Measurements from ENCODE around the gene PRR14. TPM values are rescaled to one million over a fixed set of nuclear protein-coding genes. Genes with fewer than 3 reads are reported as not detected.

Gene PRR14
- total and polyA plus RNA-seq, 2 experiments from 2014 or later, result 6.6 to 18.7 TPM

DNA sequence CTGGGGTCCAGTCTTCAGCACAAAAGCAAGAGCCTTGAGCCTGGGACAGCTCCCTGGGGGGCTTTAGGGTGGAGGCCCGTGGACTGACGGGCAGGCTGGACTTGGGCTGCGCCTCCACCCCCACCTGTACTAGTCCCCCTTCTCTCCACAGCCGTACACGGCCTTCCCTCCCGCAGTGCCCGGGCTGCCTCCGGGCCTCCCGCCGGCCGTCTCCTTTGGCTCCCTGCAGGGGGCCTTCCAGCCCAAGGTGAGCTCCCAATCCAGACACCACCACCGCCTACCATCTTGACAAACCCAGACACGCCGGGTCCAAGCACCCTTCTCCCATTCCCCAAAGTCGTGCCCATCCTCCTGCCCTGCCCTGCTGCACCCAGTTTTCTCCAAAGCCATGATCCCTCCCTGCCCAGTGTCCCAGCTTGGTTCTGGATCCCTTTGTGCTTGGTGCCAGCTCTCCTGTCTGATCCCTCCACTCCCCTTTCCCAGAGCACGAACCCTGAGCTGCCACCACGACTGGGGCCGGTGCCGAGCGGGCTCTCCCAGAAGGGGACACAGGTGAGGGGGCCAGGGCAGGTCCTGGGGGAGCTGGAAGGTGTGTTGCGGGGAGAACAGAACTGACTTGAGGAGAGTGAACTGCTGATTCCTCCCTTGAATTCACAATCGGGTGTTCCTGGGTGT, 14.5 kb downstream of the PRR14 start:
- H3K79me2 ChIP-seq, result peaks cover 46% of the 10 kb centered on the region
- no peaks in the 10 kb centered on the region for H3K9me3 ChIP-seq (ENCODE audit: low read depth)
- H3K4me3 ChIP-seq, result no peak overlapping the region
- H3K9me2 ChIP-seq (replicated peaks; ENCODE audit: insufficient read depth), result no peaks in the 10 kb centered on the region
- WGBS (ENCODE audit: low lambda C conversion rate, missing lambda C conversion rate), result 95% methylated on average over 18 of the region's 22 CpGs
- H4K20me1 ChIP-seq (ENCODE audit: insufficient read depth, poor library complexity, severe bottlenecking), result peaks cover 57% of the 10 kb centered on the region
- no peak overlapping the region for H3K4me2 ChIP-seq
- H3K27me3 ChIP-seq, result no peaks in the 10 kb centered on the region
- H2AFZ ChIP-seq, result no peak overlapping the region
- no peak for DNase-seq (ENCODE audit: low spot score)
- no peak for TF ChIP-seq EZH2 (IDR thresholded peaks at IDR 0.05; ENCODE audit: borderline replicate concordance)
- TF ChIP-seq EZH2phosphoT487 (IDR thresholded peaks at IDR 0.05; ENCODE audit: low read depth, severe bottlenecking, unreplicated experiment), result no peak
- no peak for TF ChIP-seq CTCF (IDR thresholded peaks at IDR 0.05; ENCODE audit: poor library complexity)
- H3K36me3 ChIP-seq (replicated peaks; ENCODE audit: insufficient read depth, low read depth), result no peaks in the 10 kb centered on the region
- no peak overlapping the region for H3K27ac ChIP-seq
- H3K4me1 ChIP-seq (ENCODE audit: insufficient read depth), result peaks cover 15% of the 10 kb centered on the region

DNA sequence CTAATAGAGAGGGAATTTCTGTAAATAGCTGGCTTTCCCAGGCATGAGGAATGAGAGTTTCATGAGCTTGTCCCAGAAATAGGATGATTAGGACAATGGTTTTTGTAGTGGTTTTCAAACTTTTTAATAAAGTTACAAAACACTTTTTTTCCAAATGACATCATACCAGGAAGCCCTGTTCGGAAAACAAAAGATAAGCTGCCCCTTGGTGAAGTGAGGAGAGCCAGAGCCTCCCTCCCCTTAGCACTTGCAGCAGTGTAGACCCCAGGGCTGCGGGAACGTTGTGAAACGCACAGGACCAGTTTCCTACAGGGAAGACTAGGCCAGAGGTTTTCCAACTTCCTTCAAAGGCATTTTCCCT, 15.1 kb downstream of the PRR14 start:
- Histone ChIP-seq H2AFZ (no peak overlapping the region), H3K4me3 (no peak overlapping the region), H3K27ac (no peak overlapping the region), H3K79me2 (peaks cover 40% of the 10 kb centered on the region), H3K9me3 (ENCODE audit: low read depth) (no peaks in the 10 kb centered on the region), H3K36me3 (replicated peaks; ENCODE audit: insufficient read depth, low read depth) (no peaks in the 10 kb centered on the region), H3K4me2 (no peak overlapping the region), H3K27me3 (no peaks in the 10 kb centered on the region), H3K4me1 (ENCODE audit: insufficient read depth) (peaks cover 10% of the 10 kb centered on the region), H3K9me2 (replicated peaks; ENCODE audit: insufficient read depth) (no peaks in the 10 kb centered on the region), H4K20me1 (ENCODE audit: insufficient read depth, poor library complexity, severe bottlenecking) (peaks cover 52% of the 10 kb centered on the region)
- TF ChIP-seq CTCF (IDR thresholded peaks at IDR 0.05; ENCODE audit: poor library complexity) (no peak), EZH2 (IDR thresholded peaks at IDR 0.05; ENCODE audit: borderline replicate concordance) (no peak), EZH2phosphoT487 (IDR thresholded peaks at IDR 0.05; ENCODE audit: low read depth, severe bottlenecking, unreplicated experiment) (no peak)
- no peak for DNase-seq (ENCODE audit: low spot score)
- 89% methylated on average over 4 of the region's 4 CpGs for WGBS (ENCODE audit: low lambda C conversion rate, missing lambda C conversion rate)

DNA sequence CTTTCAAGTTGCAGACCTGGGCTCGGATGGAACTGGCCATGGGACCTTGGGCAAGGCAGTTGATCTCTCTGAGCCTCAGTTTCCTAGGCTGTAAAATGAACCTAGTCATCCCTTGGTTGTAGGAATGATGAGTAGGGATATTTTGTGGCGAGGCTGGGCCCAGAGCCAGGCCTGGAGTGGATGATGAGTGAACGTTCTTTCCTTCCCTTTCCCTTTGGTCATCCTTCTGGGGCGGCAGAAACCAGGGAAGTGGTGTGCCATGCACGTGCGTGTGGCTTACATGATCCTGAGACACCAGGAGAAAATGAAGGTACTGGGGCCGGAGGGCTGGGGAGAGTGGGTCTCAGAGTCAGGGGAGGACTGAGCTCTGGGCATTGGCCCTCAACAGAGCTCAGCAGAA, 15.9 kb downstream of the PRR14 start:
- no peak overlapping the region for H3K4me3 ChIP-seq
- H4K20me1 ChIP-seq (ENCODE audit: insufficient read depth, poor library complexity, severe bottlenecking), result peaks cover 43% of the 10 kb centered on the region
- DNase-seq (ENCODE audit: low spot score), result no peak
- no peak overlapping the region for H3K27ac ChIP-seq
- H3K27me3 ChIP-seq, result no peaks in the 10 kb centered on the region
- H3K79me2 ChIP-seq, result peaks cover 32% of the 10 kb centered on the region
- H3K4me1 ChIP-seq (ENCODE audit: insufficient read depth), result peaks cover under 1% of the 10 kb centered on the region
- no peaks in the 10 kb centered on the region for H3K9me3 ChIP-seq (ENCODE audit: low read depth)
- TF ChIP-seq EZH2 (IDR thresholded peaks at IDR 0.05; ENCODE audit: borderline replicate concordance) (no peak), EZH2phosphoT487 (IDR thresholded peaks at IDR 0.05; ENCODE audit: low read depth, severe bottlenecking, unreplicated experiment) (no peak), CTCF (IDR thresholded peaks at IDR 0.05; ENCODE audit: poor library complexity) (no peak)
- WGBS (ENCODE audit: low lambda C conversion rate, missing lambda C conversion rate), result 93% methylated on average over 7 of the region's 7 CpGs
- H3K36me3 ChIP-seq (replicated peaks; ENCODE audit: insufficient read depth, low read depth), result no peaks in the 10 kb centered on the region
- no peak overlapping the region for H2AFZ ChIP-seq
- H3K4me2 ChIP-seq, result no peak overlapping the region
- no peaks in the 10 kb centered on the region for H3K9me2 ChIP-seq (replicated peaks; ENCODE audit: insufficient read depth)
